ENCODE measurements around the gene FSIP1. TPM values are rescaled to one million over a fixed set of nuclear protein-coding genes. Genes with fewer than 3 reads are reported as not detected.

The FSIP1 gene
- total RNA-seq, 4 donors from 2014 or later, result 0.38 to 0.91 (median 0.57) TPM; not detected in 1

- Histone ChIP-seq H3K27me3 (no peaks in the 10 kb centered on the region), H3K9me3 (no peaks in the 10 kb centered on the region), H3K4me1 (peaks cover 0 to 14% (median 4%) of the 10 kb centered on the region in 3 donors), H3K27ac (no peak overlapping the region), H3K36me3 (no peaks in the 10 kb centered on the region), H3K4me3 (no peak overlapping the region)
- intact Hi-C loops (cut with DNase I), result no loop called here
- no peak for DNase-seq
- no peak for TF ChIP-seq CTCF (IDR thresholded peaks at IDR 0.05)
- no peak for TF ChIP-seq POLR2A (IDR thresholded peaks at IDR 0.05)
- WGBS, 2 donors, result 91 to 98% methylated on average over 3 to 5 of the region's 5 CpGs
Measured at GRCh38 chr15:39767921-39768320, 14.7 kb downstream of the FSIP1 start.

- no peaks in the 10 kb centered on the region for H3K27me3 ChIP-seq
- no peak overlapping the region for H3K4me3 ChIP-seq
- intact Hi-C loops (cut with DNase I), result no loop called here
- H3K4me1 ChIP-seq, result no peaks in the 10 kb centered on the region
- no peak for DNase-seq
- no peaks in the 10 kb centered on the region for H3K36me3 ChIP-seq
- no peaks in the 10 kb centered on the region for H3K9me3 ChIP-seq
- 62 to 67% methylated on average over 2 of the region's 2 CpGs for WGBS, 2 donors
- no peak overlapping the region for H3K27ac ChIP-seq
- no peak for TF ChIP-seq CTCF (IDR thresholded peaks at IDR 0.05)
- TF ChIP-seq POLR2A (IDR thresholded peaks at IDR 0.05), result no peak
Measured at GRCh38 chr15:39761006-39761405, 21.6 kb downstream of the FSIP1 start.

- intact Hi-C loops (cut with DNase I), result loop anchor here (5.0 to 10.0 kb wide), 2 partner anchors 172 to 940 kb away; partner anchors contain the start of gene THBS1
- H3K4me3 ChIP-seq, result no peak overlapping the region
- no peak overlapping the region for H3K27ac ChIP-seq
- no peaks in the 10 kb centered on the region for H3K36me3 ChIP-seq
- no peaks in the 10 kb centered on the region for H3K4me1 ChIP-seq
- no peaks in the 10 kb centered on the region for H3K9me3 ChIP-seq
- WGBS, 2 donors, result 47 to 53% methylated on average over 2 of the region's 2 CpGs
- no peak for DNase-seq
- H3K27me3 ChIP-seq, result no peaks in the 10 kb centered on the region
- no peak for TF ChIP-seq POLR2A (IDR thresholded peaks at IDR 0.05)
- TF ChIP-seq CTCF (IDR thresholded peaks at IDR 0.05), result peak; percentile 48 to 89 (median 84)
Measured at GRCh38 chr15:39756806-39757522, 25.7 kb downstream of the FSIP1 start.

- TF ChIP-seq CTCF (IDR thresholded peaks at IDR 0.05) (no peak), POLR2A (IDR thresholded peaks at IDR 0.05) (no peak)
- 58 to 85% methylated on average over 1 of the region's 1 CpG for WGBS, 2 donors
- Histone ChIP-seq H3K4me3 (no peak overlapping the region), H3K9me3 (no peaks in the 10 kb centered on the region), H3K27me3 (no peaks in the 10 kb centered on the region), H3K27ac (peak overlapping the region in 1 of 4 donors; percentile 45), H3K4me1 (peaks cover 0 to 5% (median 0%) of the 10 kb centered on the region in 3 donors), H3K36me3 (no peaks in the 10 kb centered on the region)
- DNase-seq, result no peak
- intact Hi-C loops (cut with DNase I), result loop anchor here (5.0 to 10.0 kb wide), 2 partner anchors 61 to 168 kb away; partner anchors contain the start of gene THBS1
Measured at GRCh38 chr15:39752991-39753390, 29.6 kb downstream of the FSIP1 start.

- intact Hi-C loops (cut with DNase I), result loop anchor here (5.0 to 10.0 kb wide), 2 partner anchors 60 to 167 kb away; partner anchors contain the start of gene THBS1
- Histone ChIP-seq H3K27ac (peak overlapping the region in 1 of 4 donors; percentile 45), H3K4me1 (peaks cover 0 to 5% (median 3%) of the 10 kb centered on the region in 3 donors), H3K36me3 (no peaks in the 10 kb centered on the region), H3K27me3 (no peaks in the 10 kb centered on the region), H3K9me3 (no peaks in the 10 kb centered on the region), H3K4me3 (no peak overlapping the region)
- no peak for TF ChIP-seq POLR2A (IDR thresholded peaks at IDR 0.05)
- TF ChIP-seq CTCF (IDR thresholded peaks at IDR 0.05), result no peak
- DNase-seq, result no peak
Measured at GRCh38 chr15:39752246-39752645, 30.4 kb downstream of the FSIP1 start.
